AG04450 (cell line): ENCODE results near the gene LTBP4. TPM values are rescaled to one million over a fixed set of nuclear protein-coding genes. Genes with fewer than 3 reads are reported as not detected.

Experiments used
- CTCF ChIA-PET: fragments of 300-600, 350-600 bp; formaldehyde crosslinking; extraction: SDS; loops from one replicate; lab custom pipeline; 2022; ENCODE audit warnings: antibody characterized with exemption, inconsistent platforms; lab: Charles Lee
- POLR2A ChIA-PET: fragments of 350-600 bp; formaldehyde crosslinking; extraction: SDS; loops from one replicate; lab custom pipeline; 2021; ENCODE audit warnings: antibody characterized with exemption, inconsistent platforms; lab: Yijun Ruan, JAX
- DNase-seq: peaks from one replicate; pipeline ENCODE4 v3.0.0-alpha.2; 2011; ENCODE audit warnings: low read depth, low spot score
- H3K27ac ChIP-seq: one replicate; pipeline ENCODE4 v1.5.1; 2012; ENCODE audit warnings: low read depth, low read length, control low read depth
- H3K27me3 ChIP-seq: one replicate; pipeline ENCODE4 v1.6.0; 2012; ENCODE audit warnings: low read length; ENCODE audit not compliant: control insufficient read depth, insufficient read depth
- H3K4me3 ChIP-seq: 2 replicates; pipeline ENCODE4 v1.5.1; 2011; ENCODE audit warnings: mild to moderate bottlenecking, low read depth, low read length, control low read depth
- H3K9me3 ChIP-seq: 2 replicates; pipeline ENCODE4 v1.5.1; 2012; ENCODE audit warnings: low read length; ENCODE audit not compliant: control insufficient read depth, insufficient read depth
- polyA plus RNA-seq: library from polyadenylated mRNA; depleted of rRNA; stranded (reverse); fragments of >200 nt; gene quantifications from 2 replicates; pipeline ENCODE4 v1.2.3, GENCODE V29; 2011
- TF ChIP-seq, protein P1 (sequence below): IDR thresholded peaks from 2 replicates; pipeline ENCODE4 v1.5.1; 2011; ENCODE audit warnings: low read depth, low read length, control low read depth, inconsistent platforms

Gene LTBP4
- polyA plus RNA-seq, 1 experiment, result 41.3 TPM

DNA sequence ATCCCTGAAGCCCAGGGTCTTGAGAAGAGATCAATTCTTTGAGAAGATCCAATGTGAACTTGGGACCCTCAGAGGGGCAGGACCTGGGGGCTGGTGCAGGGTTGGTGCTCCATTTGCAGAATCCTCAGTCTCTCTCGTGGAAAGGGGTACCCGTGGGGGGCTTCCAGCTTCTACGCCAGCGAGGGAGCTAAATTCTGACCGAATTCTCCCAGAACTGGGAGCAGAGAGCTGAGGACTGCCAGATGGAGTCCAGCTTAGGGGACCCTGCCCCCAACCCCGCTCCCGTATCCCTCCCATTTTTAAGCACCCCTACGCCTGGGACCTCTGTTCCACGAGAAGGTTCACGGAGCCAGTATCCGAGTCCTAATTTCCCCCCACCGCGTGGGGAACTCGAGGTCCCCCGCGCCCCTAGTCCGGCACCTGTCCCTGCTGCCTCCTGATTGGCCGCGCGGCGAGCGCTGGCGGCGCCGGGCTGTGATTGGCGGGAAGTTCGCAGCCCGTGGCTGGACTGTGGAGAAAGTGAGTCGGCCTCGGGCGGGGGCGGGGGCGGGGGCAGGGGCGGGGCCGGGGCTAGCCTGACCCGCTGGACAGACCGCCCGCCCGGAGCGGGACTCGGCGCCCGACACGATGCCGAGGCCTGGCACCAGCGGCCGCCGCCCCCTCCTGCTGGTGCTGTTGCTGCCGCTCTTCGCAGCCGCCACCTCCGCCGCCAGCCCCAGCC lies 4.4 kb upstream of the LTBP4 start:
- H3K4me3 ChIP-seq, result peak overlapping the region; percentile 69
- no peaks in the 10 kb centered on the region for H3K9me3 ChIP-seq
- H3K27me3 ChIP-seq, result no peaks in the 10 kb centered on the region
- POLR2A ChIA-PET, result no interaction called here
- no peak for DNase-seq
- no peak overlapping the region for H3K27ac ChIP-seq
- CTCF ChIA-PET, result interaction anchor here (1.0 to 1.8 kb wide), 3 partner anchors 48 to 292 kb away, joined by 3 to 7 read pairs (median 4); no protein-coding TSS in a partner anchor
- TF ChIP-seq, protein P1, sequence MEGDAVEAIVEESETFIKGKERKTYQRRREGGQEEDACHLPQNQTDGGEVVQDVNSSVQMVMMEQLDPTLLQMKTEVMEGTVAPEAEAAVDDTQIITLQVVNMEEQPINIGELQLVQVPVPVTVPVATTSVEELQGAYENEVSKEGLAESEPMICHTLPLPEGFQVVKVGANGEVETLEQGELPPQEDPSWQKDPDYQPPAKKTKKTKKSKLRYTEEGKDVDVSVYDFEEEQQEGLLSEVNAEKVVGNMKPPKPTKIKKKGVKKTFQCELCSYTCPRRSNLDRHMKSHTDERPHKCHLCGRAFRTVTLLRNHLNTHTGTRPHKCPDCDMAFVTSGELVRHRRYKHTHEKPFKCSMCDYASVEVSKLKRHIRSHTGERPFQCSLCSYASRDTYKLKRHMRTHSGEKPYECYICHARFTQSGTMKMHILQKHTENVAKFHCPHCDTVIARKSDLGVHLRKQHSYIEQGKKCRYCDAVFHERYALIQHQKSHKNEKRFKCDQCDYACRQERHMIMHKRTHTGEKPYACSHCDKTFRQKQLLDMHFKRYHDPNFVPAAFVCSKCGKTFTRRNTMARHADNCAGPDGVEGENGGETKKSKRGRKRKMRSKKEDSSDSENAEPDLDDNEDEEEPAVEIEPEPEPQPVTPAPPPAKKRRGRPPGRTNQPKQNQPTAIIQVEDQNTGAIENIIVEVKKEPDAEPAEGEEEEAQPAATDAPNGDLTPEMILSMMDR, result no peak

DNA sequence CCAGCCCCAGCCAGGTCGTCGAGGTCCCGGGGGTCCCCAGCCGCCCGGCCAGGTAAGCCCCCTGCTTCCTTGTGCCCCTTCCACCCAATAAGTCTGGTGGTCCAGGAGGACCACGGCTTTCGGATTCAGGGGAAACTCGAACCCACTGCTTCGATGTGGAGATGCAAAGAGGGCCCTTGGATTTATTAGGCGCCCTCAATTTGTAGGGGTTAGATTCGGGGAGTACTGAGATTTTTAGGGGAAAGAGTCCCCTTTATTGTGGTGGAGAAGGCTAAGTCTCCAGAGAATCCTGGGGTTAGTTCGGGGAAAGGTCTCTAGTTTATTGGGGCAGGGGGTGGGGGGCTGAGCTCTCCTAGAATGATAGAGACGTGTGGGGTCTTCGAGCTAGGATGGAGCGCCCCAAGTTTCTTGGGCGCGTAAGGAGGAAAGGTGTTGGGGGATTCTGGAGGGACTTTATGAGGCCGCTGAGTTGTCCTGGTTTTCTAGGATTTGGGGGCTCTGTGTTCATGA lies 3.8 kb upstream of the LTBP4 start:
- ChIA-PET POLR2A (no interaction called here), CTCF (interaction anchor here (1.1 to 1.3 kb wide), 2 partner anchors 66 to 292 kb away, joined by 3 read pairs; no protein-coding TSS in a partner anchor)
- H3K27me3 ChIP-seq, result no peaks in the 10 kb centered on the region
- DNase-seq, result no peak
- H3K27ac ChIP-seq, result no peak overlapping the region
- no peaks in the 10 kb centered on the region for H3K9me3 ChIP-seq
- TF ChIP-seq, protein P1, result no peak
- H3K4me3 ChIP-seq, result peak overlapping the region; percentile 69

DNA sequence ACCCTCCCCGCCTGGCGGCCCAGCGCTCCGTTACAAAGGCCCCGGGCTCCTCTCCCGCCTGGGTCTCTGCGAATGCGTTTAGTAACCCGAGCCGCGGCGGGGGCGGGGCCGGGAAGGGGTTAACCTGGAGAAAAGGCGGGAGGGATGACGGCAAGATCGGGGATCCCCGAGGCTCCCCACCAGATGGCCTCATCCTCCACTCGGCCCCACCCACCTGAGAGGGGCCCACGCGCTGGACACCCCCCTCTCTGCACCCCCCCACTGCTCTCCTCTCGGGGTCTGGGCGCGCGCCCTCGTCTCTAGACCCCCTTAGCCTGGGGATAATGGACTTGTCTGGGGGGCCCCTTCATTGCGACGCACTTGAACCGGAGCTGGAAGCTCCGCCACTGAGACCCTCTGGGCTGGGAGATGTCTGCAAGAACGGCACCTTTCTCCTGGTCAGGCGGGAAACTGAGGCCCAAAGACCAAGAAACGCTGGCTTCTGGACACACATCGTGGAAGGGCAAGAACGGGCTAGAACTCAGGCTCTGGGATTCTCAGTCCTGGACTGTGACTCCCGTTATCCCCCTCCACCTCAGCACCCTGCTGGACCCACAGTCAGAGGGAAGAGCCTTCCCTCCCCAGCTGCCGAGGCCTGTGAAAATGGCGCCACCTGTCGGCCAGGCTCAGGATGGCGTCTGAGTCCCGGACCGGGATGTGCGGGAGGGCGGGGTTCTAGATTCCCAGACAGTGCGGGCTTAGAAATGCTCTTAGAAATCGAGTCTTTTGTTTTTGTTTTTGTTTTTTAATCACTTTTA lies 2.9 kb upstream of the LTBP4 start:
- POLR2A ChIA-PET, result interaction anchor here (1.0 to 1.2 kb wide), 3 partner anchors 49 to 172 kb away, joined by 3 to 6 read pairs (median 5); no protein-coding TSS in a partner anchor
- TF ChIP-seq, protein P1, result peak; percentile 99
- peak overlapping the region; percentile 87 for H3K27ac ChIP-seq

DNA sequence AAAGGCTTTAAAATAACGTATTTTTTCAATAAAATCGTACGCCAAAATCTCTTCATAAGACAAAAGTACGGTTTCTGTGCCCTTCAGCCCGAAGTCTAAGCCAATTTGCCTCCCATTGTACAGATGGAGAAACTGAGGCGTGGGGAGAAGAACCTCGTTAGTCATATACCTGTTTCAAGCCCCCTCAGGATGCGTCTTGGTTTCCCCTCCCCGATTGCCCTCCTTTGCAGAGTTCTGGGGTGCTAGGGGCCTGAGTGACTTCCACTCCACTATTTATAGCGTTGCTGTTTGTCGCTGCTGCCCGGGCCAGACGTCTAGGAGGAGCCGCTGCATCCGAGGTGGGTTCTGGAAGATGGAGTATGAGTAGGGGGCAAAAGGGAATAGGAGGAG lies 2.3 kb upstream of the LTBP4 start:
- ChIA-PET CTCF (interaction anchor here (0.6 to 2.9 kb wide), 9 partner anchors 16 to 301 kb away, joined by 3 to 15 read pairs (median 4); no protein-coding TSS in a partner anchor), POLR2A (interaction anchor here (0.5 to 1.2 kb wide), 5 partner anchors 47 to 173 kb away, joined by 3 to 6 read pairs (median 3); no protein-coding TSS in a partner anchor)
- peak overlapping the region; percentile 20; the same call in 1 of the 2 replicates for H3K4me3 ChIP-seq

More for the DNA sequence above, 2.9 kb upstream of the LTBP4 start:
- H3K4me3 ChIP-seq, result peak overlapping the region; percentile 69
- peak; percentile 81 for DNase-seq
- H3K27me3 ChIP-seq, result no peaks in the 10 kb centered on the region
- CTCF ChIA-PET, result interaction anchor here (0.7 to 2.9 kb wide), 8 partner anchors 17 to 300 kb away, joined by 3 to 15 read pairs (median 3); no protein-coding TSS in a partner anchor
- no peaks in the 10 kb centered on the region for H3K9me3 ChIP-seq

More for the DNA sequence above, 2.3 kb upstream of the LTBP4 start:
- H3K9me3 ChIP-seq, result no peaks in the 10 kb centered on the region
- DNase-seq, result no peak
- H3K27me3 ChIP-seq, result no peaks in the 10 kb centered on the region
- TF ChIP-seq, protein P1, result no peak
- H3K27ac ChIP-seq, result no peak overlapping the region
